Ascending aorta (tissue), 2 donors: ENCODE data around the gene GRM8. TPM values are rescaled to one million over a fixed set of nuclear protein-coding genes. Genes with fewer than 3 reads are reported as not detected.

Experiments
- DNase-seq, 2 donors: peaks; one replicate each; pipeline ENCODE4 v3.0.0-alpha.2; 2019; ENCODE audit warnings: low spot score in 2 of 2
- H3K27ac ChIP-seq, 2 donors: fragments of 200-600 bp; sonication (generic); one replicate each; pipeline ENCODE4 v1.5.1; 2016 to 2017; ENCODE audit warnings: mild to moderate bottlenecking in 1 of 2
- H3K27me3 ChIP-seq: fragments of 200-600 bp; sonication (generic); one replicate; pipeline ENCODE4 v1.5.1; 2017
- H3K36me3 ChIP-seq, 2 donors: fragments of 200-600 bp; sonication (generic); one replicate each; pipeline ENCODE4 v1.5.1; 2016
- H3K4me1 ChIP-seq, 2 donors: fragments of 200-600 bp; sonication (generic); one replicate each; pipeline ENCODE4 v1.5.1; 2016 to 2017; ENCODE audit warnings: mild to moderate bottlenecking in 1 of 2
- H3K4me3 ChIP-seq, 2 donors: fragments of 200-600 bp; sonication (generic); one replicate each; pipeline ENCODE4 v1.5.1; 2016 to 2017; ENCODE audit warnings: mild to moderate bottlenecking in 1 of 2
- H3K9me3 ChIP-seq, 2 donors: fragments of 200-600 bp; sonication (generic); one replicate each; pipeline ENCODE4 v1.5.1; 2016
- CTCF ChIP-seq, 3 experiments: fragments of 200-600 bp in 2 of 3; fragments of 450-650 bp in 1 of 3; sonication (generic) in 2 of 3; IDR thresholded peaks; one replicate each; pipeline ENCODE4 v1.5.1; 2016 to 2019; ENCODE audit warnings: antibody characterized with exemption in 3 of 3, mild to moderate bottlenecking in 1 of 3, moderate library complexity in 1 of 3
- intact Hi-C: fragments of 100-400 bp; cut with DNase I; formaldehyde crosslinking; loops from one replicate; pipeline ENCODE4 v1.15.1; 2023
- total RNA-seq: library from RNA; depleted of rRNA; stranded (reverse); fragments of >200 nt; gene quantifications from one replicate; pipeline ENCODE4 v1.1.0, GENCODE V29; 2016

Gene GRM8
- total RNA-seq, 1 donor from 2014 or later, result not detected

- no peak for TF ChIP-seq CTCF (IDR thresholded peaks at IDR 0.05)
- H3K27me3 ChIP-seq, result no peaks in the 10 kb centered on the region
- no peaks in the 10 kb centered on the region for H3K9me3 ChIP-seq
- intact Hi-C loops, result no loop called here
- H3K27ac ChIP-seq, result no peak overlapping the region
- no peak overlapping the region for H3K4me3 ChIP-seq
- no peak for DNase-seq
- H3K36me3 ChIP-seq, result no peaks in the 10 kb centered on the region
- H3K4me1 ChIP-seq, result no peaks in the 10 kb centered on the region
Observed at GRCh38 chr7:126727930-126728391, 524.8 kb downstream of the GRM8 start.

DNA sequence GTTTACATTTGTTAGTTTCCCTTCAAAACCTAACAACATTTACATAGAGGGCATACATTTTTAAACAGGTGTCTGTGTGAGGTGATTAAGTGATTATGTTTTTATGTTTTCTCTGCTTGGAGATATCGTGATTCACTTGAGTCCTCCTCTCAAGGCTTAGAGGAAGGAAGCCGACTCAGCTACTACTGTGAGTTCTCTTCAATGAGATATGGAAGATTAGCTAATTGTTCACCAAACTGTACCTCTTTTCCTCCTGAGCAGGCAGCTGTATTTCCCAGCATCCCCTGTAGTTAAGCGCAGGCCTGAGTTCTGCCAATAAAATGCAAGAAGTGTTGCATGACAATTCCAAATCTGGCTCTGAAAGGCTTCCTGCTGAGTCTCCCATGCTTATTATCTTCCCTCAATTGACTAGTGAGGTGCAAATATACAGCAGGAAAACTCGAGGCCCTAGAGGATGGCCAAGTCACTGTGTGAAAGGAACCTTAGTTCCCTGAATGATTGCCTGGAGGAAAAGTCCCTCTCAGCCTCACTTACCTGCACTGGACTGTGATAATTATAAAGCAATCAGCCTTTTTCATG is 528.7 kb downstream of the GRM8 start:
- Histone ChIP-seq H3K36me3 (no peaks in the 10 kb centered on the region), H3K27me3 (no peaks in the 10 kb centered on the region), H3K9me3 (no peaks in the 10 kb centered on the region), H3K4me3 (no peak overlapping the region), H3K27ac (no peak overlapping the region), H3K4me1 (no peaks in the 10 kb centered on the region)
- TF ChIP-seq CTCF (IDR thresholded peaks at IDR 0.05), result no peak
- DNase-seq, result no peak
- intact Hi-C loops, result no loop called here

DNA sequence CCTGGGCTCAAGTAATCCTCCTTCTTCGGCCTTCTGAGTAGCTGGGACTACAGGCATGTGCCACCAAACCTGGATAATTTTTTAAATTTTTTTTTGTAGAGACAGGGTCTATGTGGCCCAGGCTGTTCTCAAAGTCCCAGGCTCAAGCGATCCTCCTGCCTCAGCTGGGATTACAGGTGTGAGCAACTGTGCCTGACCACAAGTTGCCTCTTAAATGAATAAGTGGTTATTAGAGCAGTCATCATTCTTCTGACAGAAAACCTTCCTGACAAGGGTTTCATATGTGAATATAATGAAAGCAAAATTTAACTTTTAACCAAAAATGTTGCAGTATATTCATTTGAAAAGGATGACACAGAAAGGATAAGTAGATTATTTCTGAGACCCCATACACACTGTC is 532.5 kb downstream of the GRM8 start:
- no peak overlapping the region for H3K4me3 ChIP-seq
- H3K36me3 ChIP-seq, result no peaks in the 10 kb centered on the region
- intact Hi-C loops, result no loop called here
- no peaks in the 10 kb centered on the region for H3K9me3 ChIP-seq
- H3K4me1 ChIP-seq, result no peaks in the 10 kb centered on the region
- H3K27ac ChIP-seq, result no peak overlapping the region
- H3K27me3 ChIP-seq, result no peaks in the 10 kb centered on the region
- DNase-seq, result no peak
- TF ChIP-seq CTCF (IDR thresholded peaks at IDR 0.05), result no peak

DNA sequence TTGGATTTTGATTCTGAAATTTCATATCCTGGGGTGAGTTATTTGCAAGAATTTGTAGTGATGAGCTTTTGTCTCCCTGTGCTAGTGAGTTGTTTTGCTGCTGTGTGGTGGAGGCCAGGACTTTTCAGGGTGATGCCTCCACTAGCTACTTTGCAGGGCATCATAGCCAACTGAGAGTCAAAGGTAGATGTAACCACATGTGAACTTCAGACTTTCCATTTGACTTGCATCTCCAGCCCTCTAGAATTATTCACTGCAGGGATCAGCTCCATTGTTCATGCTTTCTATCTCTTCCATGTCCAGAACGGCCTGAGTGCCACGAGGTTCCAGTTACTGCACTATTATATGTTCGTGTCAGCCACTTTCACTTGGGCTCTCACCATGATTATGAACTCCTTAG is 534.3 kb downstream of the GRM8 start:
- intact Hi-C loops, result no loop called here
- Histone ChIP-seq H3K4me1 (no peaks in the 10 kb centered on the region), H3K36me3 (no peaks in the 10 kb centered on the region), H3K27me3 (no peaks in the 10 kb centered on the region), H3K9me3 (no peaks in the 10 kb centered on the region), H3K27ac (no peak overlapping the region), H3K4me3 (no peak overlapping the region)
- no peak for TF ChIP-seq CTCF (IDR thresholded peaks at IDR 0.05)
- no peak for DNase-seq

GRCh38 chr7:126716321-126716720 is 536.4 kb downstream of the GRM8 start:
- Histone ChIP-seq H3K27me3 (no peaks in the 10 kb centered on the region), H3K27ac (no peak overlapping the region), H3K9me3 (no peaks in the 10 kb centered on the region), H3K36me3 (no peaks in the 10 kb centered on the region), H3K4me3 (no peak overlapping the region), H3K4me1 (no peaks in the 10 kb centered on the region)
- DNase-seq, result no peak
- intact Hi-C loops, result no loop called here
- TF ChIP-seq CTCF (IDR thresholded peaks at IDR 0.05), result no peak

DNA sequence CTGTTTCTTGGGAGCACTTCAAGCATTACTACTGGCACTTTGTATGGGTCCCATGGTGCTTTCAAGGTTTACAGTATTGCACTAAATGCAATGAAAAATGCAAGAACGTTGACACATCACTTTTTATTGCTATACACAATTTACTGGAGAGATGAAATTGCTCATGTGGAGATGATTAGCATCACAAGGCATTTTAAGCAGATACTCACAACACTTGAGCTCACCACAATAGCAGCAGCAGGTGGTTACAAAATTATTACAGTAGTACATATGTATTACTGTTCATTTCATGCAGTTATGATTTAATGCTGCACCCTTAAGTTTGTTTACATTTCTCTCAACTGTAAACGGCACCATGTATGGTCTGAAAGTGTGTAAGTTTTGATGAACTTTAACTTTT is 537.7 kb downstream of the GRM8 start:
- DNase-seq, result no peak
- no peaks in the 10 kb centered on the region for H3K27me3 ChIP-seq
- no peaks in the 10 kb centered on the region for H3K4me1 ChIP-seq
- no peak overlapping the region for H3K27ac ChIP-seq
- H3K36me3 ChIP-seq, result no peaks in the 10 kb centered on the region
- no peaks in the 10 kb centered on the region for H3K9me3 ChIP-seq
- H3K4me3 ChIP-seq, result no peak overlapping the region
- intact Hi-C loops, result no loop called here
- TF ChIP-seq CTCF (IDR thresholded peaks at IDR 0.05), result no peak
